GM18499 (cell line): ENCODE data around the gene GRK1.

Experiments
- ATAC-seq: cut with Tn5 transposase; IDR thresholded peaks from one replicate; pipeline ENCODE4 v1.9.1; 2021; ENCODE audit warnings: moderate number of reproducible peaks; ENCODE audit not compliant: insufficient read depth, unreplicated experiment

The GRK1 gene

GRCh38 chr13:113786262-113786841, 119.3 kb downstream of the GRK1 start:
- ATAC-seq = no peak
